GM12873 (cell line): Measurements from ENCODE around the gene TFAM.

Source experiments
- CTCF ChIP-seq: IDR thresholded peaks from 2 replicates; pipeline ENCODE4 v1.5.1; 2012; ENCODE audit warnings: low read depth, mild to moderate bottlenecking, moderate library complexity, low read length, control low read depth; ENCODE audit not compliant: insufficient read depth; ENCODE audit errors: missing control alignments

The TFAM gene

GRCh38 chr10:58394471-58394870, 9.3 kb downstream of the TFAM start:
- no peak for TF ChIP-seq CTCF

- no peak for TF ChIP-seq CTCF
These were observed 10.8 kb downstream of the TFAM start for GRCh38 chr10:58396057-58396456.

GRCh38 chr10:58397830-58398229, 12.6 kb downstream of the TFAM start:
- no peak for TF ChIP-seq CTCF

- TF ChIP-seq CTCF = no peak
These were observed 14.2 kb downstream of the TFAM start for GRCh38 chr10:58399410-58399809.

GRCh38 chr10:58400609-58401008, 15.4 kb downstream of the TFAM start:
- TF ChIP-seq CTCF = no peak

GRCh38 chr10:58404001-58404400, 18.8 kb downstream of the TFAM start:
- TF ChIP-seq CTCF = no peak

GRCh38 chr10:58409956-58410610, 24.9 kb downstream of the TFAM start:
- no peak for TF ChIP-seq CTCF
